ENCODE data around the gene CCDC57. TPM values are rescaled to one million over a fixed set of nuclear protein-coding genes. Genes with fewer than 3 reads are reported as not detected.

The CCDC57 gene
- total RNA-seq, 4 donors from 2014 or later: 8.4 to 21.6 (median 16.4) TPM

GRCh38 chr17:82105882-82106687, 106.6 kb downstream of the CCDC57 start:
- 33% methylated on average over 10 of the region's 24 CpGs for WGBS
- H3K36me3 ChIP-seq: peaks cover 0 to 5% (median 2%) of the 10 kb centered on the region in 4 donors
- peak overlapping the region in 3 of 4 donors; percentile 23 to 34 (median 28) for H3K4me3 ChIP-seq
- no peak for DNase-seq (ENCODE audit: extremely low spot score)
- H3K27me3 ChIP-seq: no peaks in the 10 kb centered on the region
- no peaks in the 10 kb centered on the region for H3K9me3 ChIP-seq
- peak overlapping the region; percentile 48 to 62 (median 53) for H3K27ac ChIP-seq (replicated peaks in 1 of 4)
- H3K4me1 ChIP-seq: peaks cover 29 to 68% (median 53%) of the 10 kb centered on the region in 4 donors
- TF ChIP-seq CTCF (IDR thresholded peaks at IDR 0.05): peak in 1 of 3 experiments; percentile 16
- no peak for TF ChIP-seq POLR2A (IDR thresholded peaks at IDR 0.05; ENCODE audit: low read depth)
- no peak for TF ChIP-seq POLR2AphosphoS5 (IDR thresholded peaks at IDR 0.05)
- no peak for TF ChIP-seq EP300 (IDR thresholded peaks at IDR 0.05)
- intact Hi-C loops (cut with DNase I): no loop called here

GRCh38 chr17:82105417-82105881, 107.2 kb downstream of the CCDC57 start:
- 69% methylated on average over 4 of the region's 13 CpGs for WGBS
- TF ChIP-seq CTCF (IDR thresholded peaks at IDR 0.05) (no peak), EP300 (IDR thresholded peaks at IDR 0.05) (no peak), POLR2A (IDR thresholded peaks at IDR 0.05; ENCODE audit: low read depth) (no peak), POLR2AphosphoS5 (IDR thresholded peaks at IDR 0.05) (no peak)
- no peak overlapping the region for H3K4me3 ChIP-seq
- H3K27ac ChIP-seq (replicated peaks in 1 of 4): peak overlapping the region in 1 of 4 donors; percentile 81
- no peaks in the 10 kb centered on the region for H3K9me3 ChIP-seq
- H3K27me3 ChIP-seq: no peaks in the 10 kb centered on the region
- intact Hi-C loops (cut with DNase I): no loop called here
- H3K4me1 ChIP-seq: peaks cover 32 to 75% (median 59%) of the 10 kb centered on the region in 4 donors
- no peak for DNase-seq (ENCODE audit: extremely low spot score)
- H3K36me3 ChIP-seq: peaks cover 0 to 5% (median 2%) of the 10 kb centered on the region in 4 donors

GRCh38 chr17:82104797-82105416, 107.7 kb downstream of the CCDC57 start:
- peaks cover 33 to 78% (median 64%) of the 10 kb centered on the region in 4 donors for H3K4me1 ChIP-seq
- 92% methylated on average over 9 of the region's 11 CpGs for WGBS
- TF ChIP-seq EP300 (IDR thresholded peaks at IDR 0.05) (no peak), POLR2A (IDR thresholded peaks at IDR 0.05; ENCODE audit: low read depth) (no peak), CTCF (IDR thresholded peaks at IDR 0.05) (no peak), POLR2AphosphoS5 (IDR thresholded peaks at IDR 0.05) (no peak)

GRCh38 chr17:82103553-82104451, 108.8 kb downstream of the CCDC57 start:
- Histone ChIP-seq H3K27ac (replicated peaks in 1 of 4) (peak overlapping the region; percentile 68 to 81 (median 76)), H3K4me1 (peaks cover 43 to 89% (median 75%) of the 10 kb centered on the region in 4 donors)
- intact Hi-C loops (cut with DNase I): no loop called here

More at GRCh38 chr17:82104797-82105416, 107.7 kb downstream of the CCDC57 start:
- Histone ChIP-seq H3K36me3 (peaks cover 0 to 5% (median 2%) of the 10 kb centered on the region in 4 donors), H3K4me3 (no peak overlapping the region), H3K27ac (replicated peaks in 1 of 4) (peak overlapping the region in 3 of 4 donors; percentile 68 to 81 (median 78)), H3K9me3 (no peaks in the 10 kb centered on the region), H3K27me3 (no peaks in the 10 kb centered on the region)
- intact Hi-C loops (cut with DNase I): no loop called here
- no peak for DNase-seq (ENCODE audit: extremely low spot score)

More at GRCh38 chr17:82103553-82104451, 108.8 kb downstream of the CCDC57 start:
- Histone ChIP-seq H3K36me3 (peaks cover 0 to 5% (median 2%) of the 10 kb centered on the region in 4 donors), H3K27me3 (no peaks in the 10 kb centered on the region), H3K9me3 (no peaks in the 10 kb centered on the region), H3K4me3 (no peak overlapping the region)
- WGBS: 44% methylated on average over 14 of the region's 24 CpGs
- no peak for DNase-seq (ENCODE audit: extremely low spot score)
- no peak for TF ChIP-seq POLR2A (IDR thresholded peaks at IDR 0.05; ENCODE audit: low read depth)
- peak; percentile 28 to 80 for TF ChIP-seq POLR2AphosphoS5 (IDR thresholded peaks at IDR 0.05)

Data from esophagus muscularis mucosa (tissue), 4 donors.